ENCODE measurements around the gene UBE2O.

DNA sequence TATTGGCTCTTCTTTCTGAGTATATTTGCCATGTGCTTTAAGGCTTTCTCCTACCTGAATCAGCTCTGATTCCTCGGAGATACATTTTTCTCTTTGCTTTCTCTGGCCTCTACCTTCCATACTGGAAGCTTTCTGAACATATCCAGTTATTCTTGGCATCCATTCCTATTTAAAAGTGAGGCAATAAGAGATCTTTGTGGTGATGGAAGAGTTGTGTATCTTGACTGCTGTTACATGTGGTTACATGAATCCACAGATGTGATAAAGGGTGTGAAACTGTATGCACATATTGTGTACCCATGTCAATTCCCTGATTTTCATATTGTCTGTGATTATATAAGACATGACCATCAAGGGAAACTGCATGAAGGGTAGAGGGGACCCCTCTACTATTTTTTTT lies 24.4 kb downstream of the UBE2O start:
- TF ChIP-seq, protein P1, sequence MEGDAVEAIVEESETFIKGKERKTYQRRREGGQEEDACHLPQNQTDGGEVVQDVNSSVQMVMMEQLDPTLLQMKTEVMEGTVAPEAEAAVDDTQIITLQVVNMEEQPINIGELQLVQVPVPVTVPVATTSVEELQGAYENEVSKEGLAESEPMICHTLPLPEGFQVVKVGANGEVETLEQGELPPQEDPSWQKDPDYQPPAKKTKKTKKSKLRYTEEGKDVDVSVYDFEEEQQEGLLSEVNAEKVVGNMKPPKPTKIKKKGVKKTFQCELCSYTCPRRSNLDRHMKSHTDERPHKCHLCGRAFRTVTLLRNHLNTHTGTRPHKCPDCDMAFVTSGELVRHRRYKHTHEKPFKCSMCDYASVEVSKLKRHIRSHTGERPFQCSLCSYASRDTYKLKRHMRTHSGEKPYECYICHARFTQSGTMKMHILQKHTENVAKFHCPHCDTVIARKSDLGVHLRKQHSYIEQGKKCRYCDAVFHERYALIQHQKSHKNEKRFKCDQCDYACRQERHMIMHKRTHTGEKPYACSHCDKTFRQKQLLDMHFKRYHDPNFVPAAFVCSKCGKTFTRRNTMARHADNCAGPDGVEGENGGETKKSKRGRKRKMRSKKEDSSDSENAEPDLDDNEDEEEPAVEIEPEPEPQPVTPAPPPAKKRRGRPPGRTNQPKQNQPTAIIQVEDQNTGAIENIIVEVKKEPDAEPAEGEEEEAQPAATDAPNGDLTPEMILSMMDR (conservative IDR thresholded peaks at IDR 0.05 in 1 of 2, IDR thresholded peaks at IDR 0.05 in 1 of 2; ENCODE audit: low read depth in 1 of 2, low read length in 2 of 2): no peak
- no peak for TF ChIP-seq EZH2 (IDR thresholded peaks at IDR 0.05; ENCODE audit: low read length, missing control alignments)

All from fibroblast of lung (primary cell).